Peyer's patch (tissue), 4 donors: ENCODE results near the gene ERP27. TPM values are rescaled to one million over a fixed set of nuclear protein-coding genes. Genes with fewer than 3 reads are reported as not detected.

Source experiments
- DNase-seq, 3 donors: peaks; one replicate each; pipeline ENCODE4 v3.0.0-alpha.2; 2017 to 2019
- H3K27ac ChIP-seq, 4 donors: fragments of 200-600 bp; sonication (generic); one replicate each; pipeline ENCODE4 v1.5.1; 2016 to 2019
- H3K27me3 ChIP-seq, 2 donors: fragments of 200-600 bp; sonication (generic); one replicate each; pipeline ENCODE4 v1.5.1; 2019
- H3K36me3 ChIP-seq, 3 donors: fragments of 200-600 bp; sonication (generic); one replicate each; pipeline ENCODE4 v1.5.1; 2016 to 2019
- H3K4me1 ChIP-seq, 4 donors: fragments of 200-600 bp; sonication (generic); one replicate each; pipeline ENCODE4 v1.5.1; 2016 to 2019
- H3K4me3 ChIP-seq, 4 donors: fragments of 200-600 bp; sonication (generic); 1 replicate in 3 of 4; 2 replicates in 1 of 4; pipeline ENCODE4 v1.5.1; 2016 to 2019; ENCODE audit warnings: mild to moderate bottlenecking in 1 of 4
- H3K9me3 ChIP-seq, 4 donors: fragments of 200-600 bp; sonication (generic); one replicate each; pipeline ENCODE4 v1.5.1; 2016 to 2019; ENCODE audit warnings: mild to moderate bottlenecking in 1 of 4
- CTCF ChIP-seq, 6 experiments: fragments of 450-650 bp in 4 of 6; fragments of 200-600 bp in 2 of 6; sonication (generic) in 1 of 6; IDR thresholded peaks; one replicate each; pipeline ENCODE4 v1.5.1; 2017 to 2019; ENCODE audit warnings: antibody characterized with exemption in 6 of 6, mild to moderate bottlenecking in 3 of 6, moderate library complexity in 1 of 6
- POLR2A ChIP-seq, 2 donors: fragments of 450-650 bp; IDR thresholded peaks; one replicate each; pipeline ENCODE4 v1.5.1; 2017; ENCODE audit warnings: antibody characterized with exemption in 2 of 2, mild to moderate bottlenecking in 2 of 2, moderate library complexity in 2 of 2
- total RNA-seq, 4 donors: library from RNA; depleted of rRNA; stranded (reverse); fragments of >200 nt; gene quantifications; one replicate each; pipeline ENCODE4 v1.1.0, GENCODE V29; 2016

Gene ERP27
- total RNA-seq, 4 donors from 2014 or later: 0.94 to 2.5 (median 1.2) TPM; not detected in 1

DNA sequence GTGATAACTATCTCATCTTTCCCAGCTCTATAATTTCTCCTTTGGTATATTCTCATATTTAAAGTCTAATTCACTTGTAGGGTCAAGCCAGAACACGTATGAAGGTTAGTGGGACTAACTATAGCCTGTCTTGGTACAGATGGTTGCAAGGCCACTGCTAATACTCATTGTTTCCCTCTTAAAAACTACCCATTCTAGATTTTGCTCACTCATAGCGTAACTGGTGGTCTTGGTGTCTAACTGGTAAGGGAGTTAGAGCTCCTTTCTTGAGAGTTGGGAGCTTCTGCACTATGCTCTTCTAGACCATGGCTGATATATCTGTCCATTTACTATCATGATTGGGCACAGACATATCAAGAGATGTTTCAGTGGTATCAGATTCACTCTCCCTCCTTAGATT is 61.5 kb downstream of the ERP27 start:
- no peak for TF ChIP-seq POLR2A (IDR thresholded peaks at IDR 0.05)
- TF ChIP-seq CTCF (IDR thresholded peaks at IDR 0.05): no peak
- DNase-seq: no peak
- H3K36me3 ChIP-seq: no peaks in the 10 kb centered on the region
- H3K9me3 ChIP-seq: no peaks in the 10 kb centered on the region
- no peak overlapping the region for H3K27ac ChIP-seq
- H3K27me3 ChIP-seq: no peaks in the 10 kb centered on the region
- no peaks in the 10 kb centered on the region for H3K4me1 ChIP-seq
- H3K4me3 ChIP-seq: no peak overlapping the region

DNA sequence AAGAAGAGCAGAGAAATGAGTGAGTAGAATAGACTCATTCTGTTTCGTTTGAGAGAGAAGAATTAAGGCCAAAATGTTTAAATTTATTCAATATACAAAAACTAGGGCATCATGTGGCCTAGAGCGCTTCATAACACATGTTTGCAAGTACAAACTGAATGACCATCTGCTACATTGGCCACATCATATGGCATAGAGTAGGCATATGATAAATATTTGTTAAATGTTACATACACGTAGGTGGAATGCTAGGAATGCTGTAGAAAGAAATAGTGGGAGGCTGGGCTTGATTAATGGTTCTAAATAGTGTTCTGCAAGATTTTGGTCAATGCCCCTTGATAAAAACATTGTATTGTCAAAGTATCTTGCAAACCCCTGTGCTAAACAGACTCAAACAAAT is 63.5 kb downstream of the ERP27 start:
- Histone ChIP-seq H3K4me1 (no peaks in the 10 kb centered on the region), H3K36me3 (no peaks in the 10 kb centered on the region), H3K9me3 (no peaks in the 10 kb centered on the region), H3K4me3 (no peak overlapping the region), H3K27me3 (no peaks in the 10 kb centered on the region), H3K27ac (no peak overlapping the region)
- no peak for DNase-seq
- no peak for TF ChIP-seq CTCF (IDR thresholded peaks at IDR 0.05)

DNA sequence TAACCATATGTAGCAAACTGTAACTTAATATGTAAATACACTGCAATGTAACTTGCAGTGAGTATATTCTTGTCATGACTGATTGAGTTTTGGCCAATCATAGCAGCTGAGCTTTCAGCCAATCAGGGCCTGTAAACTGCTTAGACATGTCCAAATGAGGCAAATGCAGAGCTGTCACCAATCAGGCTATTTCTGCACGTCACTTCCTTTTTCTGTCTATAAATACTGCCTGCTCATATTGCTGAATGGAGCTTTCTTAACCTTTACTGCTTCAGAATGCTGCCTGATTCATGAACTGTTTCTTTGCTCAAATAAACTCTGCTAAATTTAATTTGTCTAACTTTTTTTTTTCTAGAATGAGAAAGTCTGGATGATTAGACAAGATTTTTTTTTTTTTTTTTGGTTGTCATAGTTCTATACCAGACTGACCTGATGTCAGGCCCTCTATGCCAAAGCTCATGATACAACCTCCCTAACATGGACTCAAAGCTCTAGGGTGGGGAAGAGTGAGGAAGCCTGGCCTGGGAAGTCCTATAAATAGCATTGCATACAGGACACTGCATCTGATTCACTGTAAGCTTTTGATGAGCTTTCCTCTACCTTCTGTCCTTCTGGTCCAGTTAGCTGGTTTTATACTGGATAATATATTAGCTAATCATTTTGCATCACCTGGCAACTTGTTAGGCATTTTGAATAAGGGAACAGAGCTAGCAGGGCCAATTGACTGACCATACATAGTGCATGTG is 64.7 kb downstream of the ERP27 start:
- H3K36me3 ChIP-seq: no peaks in the 10 kb centered on the region
- no peak for DNase-seq
- H3K9me3 ChIP-seq: no peaks in the 10 kb centered on the region
- H3K4me3 ChIP-seq: no peak overlapping the region
- TF ChIP-seq POLR2A (IDR thresholded peaks at IDR 0.05): no peak
- no peak for TF ChIP-seq CTCF (IDR thresholded peaks at IDR 0.05)
- H3K27ac ChIP-seq: no peak overlapping the region
- no peaks in the 10 kb centered on the region for H3K27me3 ChIP-seq
- H3K4me1 ChIP-seq: no peaks in the 10 kb centered on the region

- H3K4me3 ChIP-seq: no peak overlapping the region
- H3K27ac ChIP-seq: no peak overlapping the region
- H3K9me3 ChIP-seq: no peaks in the 10 kb centered on the region
- no peak for TF ChIP-seq POLR2A (IDR thresholded peaks at IDR 0.05)
- no peak for TF ChIP-seq CTCF (IDR thresholded peaks at IDR 0.05)
- DNase-seq: no peak
- no peaks in the 10 kb centered on the region for H3K36me3 ChIP-seq
- H3K27me3 ChIP-seq: no peaks in the 10 kb centered on the region
- H3K4me1 ChIP-seq: no peaks in the 10 kb centered on the region
Observed at GRCh38 chr12:14871886-14872285, 66.5 kb downstream of the ERP27 start.

DNA sequence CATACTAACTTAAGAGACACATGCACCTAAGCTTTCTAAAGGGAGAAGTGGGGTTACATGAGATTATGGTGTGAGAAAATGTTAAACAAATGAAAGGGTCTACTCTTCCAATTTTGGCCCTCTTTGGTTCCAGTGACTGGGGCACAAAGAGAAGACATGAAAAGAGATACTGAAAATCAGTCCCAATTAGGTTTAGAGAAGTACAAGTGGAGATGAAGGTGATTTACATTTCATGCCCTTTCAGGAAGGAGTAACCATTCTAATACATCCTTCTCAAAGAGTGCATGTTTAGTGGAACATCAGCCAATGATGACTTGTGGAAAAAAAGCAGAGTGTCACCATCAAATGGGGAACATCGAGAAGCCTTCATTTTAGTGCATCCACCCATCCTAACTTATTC is 67.1 kb downstream of the ERP27 start:
- TF ChIP-seq POLR2A (IDR thresholded peaks at IDR 0.05) (no peak), CTCF (IDR thresholded peaks at IDR 0.05) (no peak)
- Histone ChIP-seq H3K4me1 (no peaks in the 10 kb centered on the region), H3K27ac (no peak overlapping the region), H3K36me3 (no peaks in the 10 kb centered on the region), H3K27me3 (no peaks in the 10 kb centered on the region), H3K9me3 (no peaks in the 10 kb centered on the region), H3K4me3 (no peak overlapping the region)
- DNase-seq: no peak
